ENCODE data around the gene BANP.
"Not testable (repeated sequence)": the region's sequence is repeated elsewhere in the genome, so short reads cannot be mapped to it uniquely, and the experiment has no call there.

DNA sequence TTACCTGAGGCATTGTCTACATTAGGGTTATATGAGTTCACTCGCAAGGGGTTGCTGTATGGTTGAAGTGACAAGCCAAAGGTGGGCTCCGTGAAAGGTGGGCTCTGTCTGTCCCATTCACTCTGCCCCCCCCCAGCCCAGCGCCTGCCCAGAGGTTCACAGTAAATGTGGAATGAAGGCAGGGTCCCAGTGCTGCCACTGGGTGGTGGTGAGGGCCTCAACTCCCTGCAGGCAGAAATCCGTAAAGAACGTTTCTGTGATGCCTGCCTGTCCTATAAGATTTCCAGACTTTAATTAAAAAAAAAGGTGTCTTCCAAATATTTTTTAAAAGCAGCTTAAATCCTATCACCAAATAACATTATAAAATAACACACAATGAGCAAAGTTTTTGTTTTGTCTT lies 46.3 kb upstream of the BANP start:
- not testable (repeated sequence) for TF ChIP-seq ZNF384 (IDR thresholded peaks at IDR 0.05); ARNT (IDR thresholded peaks at IDR 0.05); FOXK2 (IDR thresholded peaks at IDR 0.05); BHLHE40 (IDR thresholded peaks at IDR 0.05; ENCODE audit: borderline replicate concordance); LEF1 (IDR thresholded peaks at IDR 0.05; ENCODE audit: borderline replicate concordance); TARDBP (IDR thresholded peaks at IDR 0.05); FOXA1 (IDR thresholded peaks at IDR 0.05); FOXM1 (IDR thresholded peaks at IDR 0.05; ENCODE audit: borderline replicate concordance); SP1 (IDR thresholded peaks at IDR 0.05); ELF4 (IDR thresholded peaks at IDR 0.05)
- TF ChIP-seq, protein P1, sequence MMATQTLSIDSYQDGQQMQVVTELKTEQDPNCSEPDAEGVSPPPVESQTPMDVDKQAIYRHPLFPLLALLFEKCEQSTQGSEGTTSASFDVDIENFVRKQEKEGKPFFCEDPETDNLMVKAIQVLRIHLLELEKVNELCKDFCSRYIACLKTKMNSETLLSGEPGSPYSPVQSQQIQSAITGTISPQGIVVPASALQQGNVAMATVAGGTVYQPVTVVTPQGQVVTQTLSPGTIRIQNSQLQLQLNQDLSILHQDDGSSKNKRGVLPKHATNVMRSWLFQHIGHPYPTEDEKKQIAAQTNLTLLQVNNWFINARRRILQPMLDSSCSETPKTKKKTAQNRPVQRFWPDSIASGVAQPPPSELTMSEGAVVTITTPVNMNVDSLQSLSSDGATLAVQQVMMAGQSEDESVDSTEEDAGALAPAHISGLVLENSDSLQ (IDR thresholded peaks at IDR 0.05): not testable (repeated sequence)

Data from HEK293T (cell line).